Measurements from ENCODE around the gene IGSF9B. TPM values are rescaled to one million over a fixed set of nuclear protein-coding genes. Genes with fewer than 3 reads are reported as not detected.

IGSF9B gene
- total and polyA plus RNA-seq, 2 experiments from 2014 or later, result 0.04 TPM; not detected in 1

- H3K9me2 ChIP-seq (ENCODE audit: insufficient read depth), result no peaks in the 10 kb centered on the region
- no peaks in the 10 kb centered on the region for H3K36me3 ChIP-seq (ENCODE audit: low read depth)
- no peak overlapping the region for H3K4me3 ChIP-seq
- no peaks in the 10 kb centered on the region for H3K4me1 ChIP-seq (ENCODE audit: insufficient read depth)
- H3K79me2 ChIP-seq (ENCODE audit: insufficient read depth), result no peaks in the 10 kb centered on the region
- DNase-seq, result no peak
- in situ Hi-C loops (cut with MboI), result no loop called here
- no peak overlapping the region for H3K27ac ChIP-seq
- H3K27me3 ChIP-seq (replicated peaks; ENCODE audit: insufficient read depth), result 0 out of 2 replicates have a peak, but pooled peaks cover 2% of the 10 kb centered on the region
- no peak overlapping the region for H3K4me2 ChIP-seq (ENCODE audit: unreplicated experiment)
- H3F3A ChIP-seq (ENCODE audit: insufficient read depth), result no peaks in the 10 kb centered on the region
- no peaks in the 10 kb centered on the region for H3K9me3 ChIP-seq (ENCODE audit: low read depth)
- TF ChIP-seq EZH2 (IDR thresholded peaks at IDR 0.05; ENCODE audit: insufficient read depth, poor library complexity, severe bottlenecking) (no peak), EZH2phosphoT487 (IDR thresholded peaks at IDR 0.05; ENCODE audit: insufficient read depth, low read depth) (no peak)
- H3K9ac ChIP-seq, result no peak overlapping the region
- no peak overlapping the region for H2AFZ ChIP-seq
- WGBS, 2 experiments (ENCODE audit: low coverage in 1 of 2, low lambda C conversion rate in 2 of 2, missing lambda C conversion rate in 2 of 2), result 66 to 72% methylated on average over 13 of the region's 13 CpGs
- no peaks in the 10 kb centered on the region for H4K20me1 ChIP-seq (ENCODE audit: insufficient read depth)
Measured at GRCh38 chr11:133906746-133907145, 50.0 kb downstream of the IGSF9B start.

- H3K79me2 ChIP-seq (ENCODE audit: insufficient read depth), result no peaks in the 10 kb centered on the region
- no peak overlapping the region for H2AFZ ChIP-seq
- no peaks in the 10 kb centered on the region for H3K36me3 ChIP-seq (ENCODE audit: low read depth)
- H3K4me1 ChIP-seq (ENCODE audit: insufficient read depth), result no peaks in the 10 kb centered on the region
- H3F3A ChIP-seq (ENCODE audit: insufficient read depth), result no peaks in the 10 kb centered on the region
- H3K9ac ChIP-seq, result no peak overlapping the region
- TF ChIP-seq EZH2phosphoT487 (IDR thresholded peaks at IDR 0.05; ENCODE audit: insufficient read depth, low read depth) (no peak), EZH2 (IDR thresholded peaks at IDR 0.05; ENCODE audit: insufficient read depth, poor library complexity, severe bottlenecking) (no peak)
- no peaks in the 10 kb centered on the region for H3K9me2 ChIP-seq (ENCODE audit: insufficient read depth)
- no peak overlapping the region for H3K4me3 ChIP-seq
- no peak for DNase-seq
- no peaks in the 10 kb centered on the region for H4K20me1 ChIP-seq (ENCODE audit: insufficient read depth)
- 65% methylated on average over 14 to 15 of the region's 15 CpGs for WGBS, 2 experiments (ENCODE audit: low coverage in 1 of 2, low lambda C conversion rate in 2 of 2, missing lambda C conversion rate in 2 of 2)
- no peaks in the 10 kb centered on the region for H3K9me3 ChIP-seq (ENCODE audit: low read depth)
- H3K27me3 ChIP-seq (replicated peaks; ENCODE audit: insufficient read depth), result no peaks in the 10 kb centered on the region
- in situ Hi-C loops (cut with MboI), result no loop called here
- no peak overlapping the region for H3K27ac ChIP-seq
- H3K4me2 ChIP-seq (ENCODE audit: unreplicated experiment), result no peak overlapping the region
Measured at GRCh38 chr11:133906241-133906640, 50.5 kb downstream of the IGSF9B start.

- Histone ChIP-seq H2AFZ (no peak overlapping the region), H3K9me3 (ENCODE audit: low read depth) (no peaks in the 10 kb centered on the region), H4K20me1 (ENCODE audit: insufficient read depth) (no peaks in the 10 kb centered on the region), H3K27me3 (replicated peaks; ENCODE audit: insufficient read depth) (no peaks in the 10 kb centered on the region), H3K4me3 (no peak overlapping the region), H3K79me2 (ENCODE audit: insufficient read depth) (no peaks in the 10 kb centered on the region), H3K27ac (no peak overlapping the region), H3K4me2 (ENCODE audit: unreplicated experiment) (no peak overlapping the region), H3K4me1 (ENCODE audit: insufficient read depth) (no peaks in the 10 kb centered on the region), H3K9me2 (ENCODE audit: insufficient read depth) (no peaks in the 10 kb centered on the region), H3F3A (ENCODE audit: insufficient read depth) (no peaks in the 10 kb centered on the region), H3K36me3 (ENCODE audit: low read depth) (no peaks in the 10 kb centered on the region), H3K9ac (no peak overlapping the region)
- DNase-seq, result no peak
- 53 to 57% methylated on average over 13 of the region's 13 CpGs for WGBS, 2 experiments (ENCODE audit: low coverage in 1 of 2, low lambda C conversion rate in 2 of 2, missing lambda C conversion rate in 2 of 2)
- TF ChIP-seq EZH2phosphoT487 (IDR thresholded peaks at IDR 0.05; ENCODE audit: insufficient read depth, low read depth) (no peak), EZH2 (IDR thresholded peaks at IDR 0.05; ENCODE audit: insufficient read depth, poor library complexity, severe bottlenecking) (no peak)
- in situ Hi-C loops (cut with MboI), result no loop called here
Measured at GRCh38 chr11:133905677-133906156, 51.1 kb downstream of the IGSF9B start.

GRCh38 chr11:133904818-133905515 is 51.8 kb downstream of the IGSF9B start:
- no peaks in the 10 kb centered on the region for H3K9me3 ChIP-seq (ENCODE audit: low read depth)
- H3K27ac ChIP-seq, result no peak overlapping the region
- H3K4me2 ChIP-seq (ENCODE audit: unreplicated experiment), result no peak overlapping the region
- no peak overlapping the region for H3K4me3 ChIP-seq
- no peaks in the 10 kb centered on the region for H3F3A ChIP-seq (ENCODE audit: insufficient read depth)
- WGBS, 2 experiments (ENCODE audit: low coverage in 1 of 2, low lambda C conversion rate in 2 of 2, missing lambda C conversion rate in 2 of 2), result 36 to 37% methylated on average over 6 of the region's 6 CpGs
- no peaks in the 10 kb centered on the region for H4K20me1 ChIP-seq (ENCODE audit: insufficient read depth)
- TF ChIP-seq EZH2 (IDR thresholded peaks at IDR 0.05; ENCODE audit: insufficient read depth, poor library complexity, severe bottlenecking) (no peak), EZH2phosphoT487 (IDR thresholded peaks at IDR 0.05; ENCODE audit: insufficient read depth, low read depth) (no peak)
- no peaks in the 10 kb centered on the region for H3K9me2 ChIP-seq (ENCODE audit: insufficient read depth)
- DNase-seq, result no peak
- no peaks in the 10 kb centered on the region for H3K36me3 ChIP-seq (ENCODE audit: low read depth)
- no peaks in the 10 kb centered on the region for H3K4me1 ChIP-seq (ENCODE audit: insufficient read depth)
- H2AFZ ChIP-seq, result no peak overlapping the region
- no peak overlapping the region for H3K9ac ChIP-seq
- H3K27me3 ChIP-seq (replicated peaks; ENCODE audit: insufficient read depth), result no peaks in the 10 kb centered on the region
- no peaks in the 10 kb centered on the region for H3K79me2 ChIP-seq (ENCODE audit: insufficient read depth)
- in situ Hi-C loops (cut with MboI), result no loop called here
